DOHH2 (cell line): ENCODE measurements around the gene CKM.

Experiments used
- H3F3A ChIP-seq: fragments of 200-600 bp; sonication (generic), shearing (Covaris generic); 2 replicates; pipeline ENCODE4 v1.6.0; 2016; ENCODE audit warnings: antibody characterized with exemption, mild to moderate bottlenecking; ENCODE audit not compliant: control insufficient read depth, insufficient read depth
- H3K27ac ChIP-seq: fragments of 200-600 bp; sonication (generic); 2 replicates; pipeline ENCODE4 v1.5.1; 2014; ENCODE audit warnings: low read depth, mild to moderate bottlenecking, low read length, moderate library complexity
- H3K27me3 ChIP-seq: fragments of 200-600 bp; sonication (generic); 2 replicates; pipeline ENCODE4 v1.6.1; 2014; ENCODE audit warnings: mild to moderate bottlenecking, low read length, mixed read lengths; ENCODE audit not compliant: control insufficient read depth
- H3K36me3 ChIP-seq: fragments of 200-600 bp; sonication (generic); 2 replicates; pipeline ENCODE4 v1.6.1; 2014; ENCODE audit warnings: mild to moderate bottlenecking, low read length, moderate library complexity, mixed read lengths; ENCODE audit not compliant: control insufficient read depth
- H3K4me1 ChIP-seq: fragments of 200-600 bp; sonication (generic); 2 replicates; pipeline ENCODE4 v1.6.1; 2014; ENCODE audit warnings: mild to moderate bottlenecking, low read length, mixed read lengths; ENCODE audit not compliant: control insufficient read depth
- H3K4me2 ChIP-seq: fragments of 200-600 bp; sonication (generic); 2 replicates; pipeline ENCODE4 v1.6.0; 2014; ENCODE audit warnings: mild to moderate bottlenecking, low read length, moderate library complexity
- H3K4me3 ChIP-seq: fragments of 200-600 bp; sonication (generic); 2 replicates; pipeline ENCODE4 v1.5.1; 2014; ENCODE audit warnings: mild to moderate bottlenecking, low read length, mixed read lengths
- H3K79me2 ChIP-seq: fragments of 200-600 bp; sonication (generic); 2 replicates; pipeline ENCODE4 v1.6.1; 2014; ENCODE audit warnings: mild to moderate bottlenecking, low read length, mixed read lengths; ENCODE audit not compliant: control insufficient read depth
- H3K9me2 ChIP-seq: fragments of 200-600 bp; sonication (generic); replicated peaks from 2 replicates; pipeline ENCODE4 v1.6.1; 2014; ENCODE audit warnings: mild to moderate bottlenecking, low read length, mixed read lengths; ENCODE audit not compliant: control insufficient read depth
- H3K9me3 ChIP-seq: fragments of 200-600 bp; sonication (generic); 2 replicates; pipeline ENCODE4 v1.6.1; 2014; ENCODE audit warnings: antibody characterized with exemption, low read length, mixed read lengths; ENCODE audit not compliant: control insufficient read depth, insufficient read depth
- H4K20me1 ChIP-seq: fragments of 200-600 bp; sonication (generic); 2 replicates; pipeline ENCODE4 v1.6.0; 2014; ENCODE audit warnings: low read depth, mild to moderate bottlenecking, antibody characterized with exemption, low read length, moderate library complexity; ENCODE audit not compliant: control insufficient read depth, insufficient read depth
- CTCF ChIP-seq: fragments of 200-600 bp; sonication (generic); IDR thresholded peaks from one replicate; pipeline ENCODE4 v1.5.1; 2014; ENCODE audit warnings: antibody characterized with exemption, mild to moderate bottlenecking, low read depth, low read length; ENCODE audit not compliant: poor library complexity, severe bottlenecking
- EZH2phosphoT487 ChIP-seq: fragments of 200-600 bp; sonication (generic); IDR thresholded peaks from 2 replicates; pipeline ENCODE4 v1.6.1; 2017; ENCODE audit warnings: borderline replicate concordance, mild to moderate bottlenecking, antibody characterized with exemption, low read length, moderate library complexity, mixed read lengths

The CKM gene

GRCh38 chr19:45307361-45307760, 15.3 kb downstream of the CKM start:
- H4K20me1 ChIP-seq = no peaks in the 10 kb centered on the region; the same call in 1 of the 2 replicates
- H3K79me2 ChIP-seq = no peaks in the 10 kb centered on the region
- no peaks in the 10 kb centered on the region for H3K27me3 ChIP-seq
- no peaks in the 10 kb centered on the region for H3K9me3 ChIP-seq
- H3K4me2 ChIP-seq = no peak overlapping the region
- no peaks in the 10 kb centered on the region for H3K9me2 ChIP-seq
- no peaks in the 10 kb centered on the region for H3K4me1 ChIP-seq
- TF ChIP-seq EZH2phosphoT487 = no peak
- TF ChIP-seq CTCF = no peak
- H3K4me3 ChIP-seq = no peak overlapping the region
- no peak overlapping the region for H3K27ac ChIP-seq
- no peaks in the 10 kb centered on the region for H3F3A ChIP-seq
- no peaks in the 10 kb centered on the region for H3K36me3 ChIP-seq

GRCh38 chr19:45306518-45307027, 16.1 kb downstream of the CKM start:
- Histone ChIP-seq H3K79me2 (no peaks in the 10 kb centered on the region), H4K20me1 (no peaks in the 10 kb centered on the region; the same call in 1 of the 2 replicates), H3K9me3 (no peaks in the 10 kb centered on the region), H3K4me3 (no peak overlapping the region), H3K9me2 (no peaks in the 10 kb centered on the region), H3K27me3 (no peaks in the 10 kb centered on the region), H3K4me2 (no peak overlapping the region), H3K36me3 (no peaks in the 10 kb centered on the region), H3K4me1 (no peaks in the 10 kb centered on the region), H3F3A (no peaks in the 10 kb centered on the region), H3K27ac (no peak overlapping the region)
- TF ChIP-seq CTCF (no peak), EZH2phosphoT487 (no peak)

GRCh38 chr19:45306040-45306439, 16.6 kb downstream of the CKM start:
- H3K9me2 ChIP-seq = no peaks in the 10 kb centered on the region
- H3K4me3 ChIP-seq = no peak overlapping the region
- no peaks in the 10 kb centered on the region for H3K27me3 ChIP-seq
- no peaks in the 10 kb centered on the region for H3K36me3 ChIP-seq
- H3K27ac ChIP-seq = no peak overlapping the region
- H3K9me3 ChIP-seq = no peaks in the 10 kb centered on the region
- H4K20me1 ChIP-seq = no peaks in the 10 kb centered on the region; the same call in 1 of the 2 replicates
- TF ChIP-seq EZH2phosphoT487 = no peak
- no peak for TF ChIP-seq CTCF
- H3K79me2 ChIP-seq = no peaks in the 10 kb centered on the region
- no peaks in the 10 kb centered on the region for H3F3A ChIP-seq
- no peaks in the 10 kb centered on the region for H3K4me1 ChIP-seq
- H3K4me2 ChIP-seq = no peak overlapping the region
